ENCODE results near the gene OR2A12.

DNA sequence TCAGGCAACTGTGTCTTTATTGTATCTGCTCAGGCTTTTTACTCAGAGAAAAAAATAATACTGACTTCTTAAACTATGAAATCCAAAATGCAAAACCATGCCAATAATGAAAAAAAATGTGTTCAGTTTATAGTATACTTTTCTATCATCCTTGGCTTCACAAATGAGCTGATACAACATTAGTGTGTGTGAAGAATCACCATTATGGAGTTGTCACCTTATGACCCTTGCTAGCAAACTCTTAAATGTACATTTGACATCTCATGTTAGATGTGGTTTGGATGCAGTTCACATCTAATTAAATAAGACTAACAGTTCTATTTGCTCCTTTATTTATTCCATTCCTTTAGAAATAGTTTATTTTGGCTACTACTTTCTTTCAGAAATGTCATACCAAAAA lies 19.1 kb downstream of the OR2A12 start:
- TF ChIP-seq, protein P1, sequence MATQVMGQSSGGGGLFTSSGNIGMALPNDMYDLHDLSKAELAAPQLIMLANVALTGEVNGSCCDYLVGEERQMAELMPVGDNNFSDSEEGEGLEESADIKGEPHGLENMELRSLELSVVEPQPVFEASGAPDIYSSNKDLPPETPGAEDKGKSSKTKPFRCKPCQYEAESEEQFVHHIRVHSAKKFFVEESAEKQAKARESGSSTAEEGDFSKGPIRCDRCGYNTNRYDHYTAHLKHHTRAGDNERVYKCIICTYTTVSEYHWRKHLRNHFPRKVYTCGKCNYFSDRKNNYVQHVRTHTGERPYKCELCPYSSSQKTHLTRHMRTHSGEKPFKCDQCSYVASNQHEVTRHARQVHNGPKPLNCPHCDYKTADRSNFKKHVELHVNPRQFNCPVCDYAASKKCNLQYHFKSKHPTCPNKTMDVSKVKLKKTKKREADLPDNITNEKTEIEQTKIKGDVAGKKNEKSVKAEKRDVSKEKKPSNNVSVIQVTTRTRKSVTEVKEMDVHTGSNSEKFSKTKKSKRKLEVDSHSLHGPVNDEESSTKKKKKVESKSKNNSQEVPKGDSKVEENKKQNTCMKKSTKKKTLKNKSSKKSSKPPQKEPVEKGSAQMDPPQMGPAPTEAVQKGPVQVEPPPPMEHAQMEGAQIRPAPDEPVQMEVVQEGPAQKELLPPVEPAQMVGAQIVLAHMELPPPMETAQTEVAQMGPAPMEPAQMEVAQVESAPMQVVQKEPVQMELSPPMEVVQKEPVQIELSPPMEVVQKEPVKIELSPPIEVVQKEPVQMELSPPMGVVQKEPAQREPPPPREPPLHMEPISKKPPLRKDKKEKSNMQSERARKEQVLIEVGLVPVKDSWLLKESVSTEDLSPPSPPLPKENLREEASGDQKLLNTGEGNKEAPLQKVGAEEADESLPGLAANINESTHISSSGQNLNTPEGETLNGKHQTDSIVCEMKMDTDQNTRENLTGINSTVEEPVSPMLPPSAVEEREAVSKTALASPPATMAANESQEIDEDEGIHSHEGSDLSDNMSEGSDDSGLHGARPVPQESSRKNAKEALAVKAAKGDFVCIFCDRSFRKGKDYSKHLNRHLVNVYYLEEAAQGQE (IDR thresholded peaks at IDR 0.05): no peak
- TF ChIP-seq, protein P2, sequence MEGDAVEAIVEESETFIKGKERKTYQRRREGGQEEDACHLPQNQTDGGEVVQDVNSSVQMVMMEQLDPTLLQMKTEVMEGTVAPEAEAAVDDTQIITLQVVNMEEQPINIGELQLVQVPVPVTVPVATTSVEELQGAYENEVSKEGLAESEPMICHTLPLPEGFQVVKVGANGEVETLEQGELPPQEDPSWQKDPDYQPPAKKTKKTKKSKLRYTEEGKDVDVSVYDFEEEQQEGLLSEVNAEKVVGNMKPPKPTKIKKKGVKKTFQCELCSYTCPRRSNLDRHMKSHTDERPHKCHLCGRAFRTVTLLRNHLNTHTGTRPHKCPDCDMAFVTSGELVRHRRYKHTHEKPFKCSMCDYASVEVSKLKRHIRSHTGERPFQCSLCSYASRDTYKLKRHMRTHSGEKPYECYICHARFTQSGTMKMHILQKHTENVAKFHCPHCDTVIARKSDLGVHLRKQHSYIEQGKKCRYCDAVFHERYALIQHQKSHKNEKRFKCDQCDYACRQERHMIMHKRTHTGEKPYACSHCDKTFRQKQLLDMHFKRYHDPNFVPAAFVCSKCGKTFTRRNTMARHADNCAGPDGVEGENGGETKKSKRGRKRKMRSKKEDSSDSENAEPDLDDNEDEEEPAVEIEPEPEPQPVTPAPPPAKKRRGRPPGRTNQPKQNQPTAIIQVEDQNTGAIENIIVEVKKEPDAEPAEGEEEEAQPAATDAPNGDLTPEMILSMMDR (IDR thresholded peaks at IDR 0.05): no peak
- TF ChIP-seq POLR2A (IDR thresholded peaks at IDR 0.05; ENCODE audit: low read length) (no peak), POLR2AphosphoS2 (conservative IDR thresholded peaks at IDR 0.05; ENCODE audit: low read length) (no peak), MYC (IDR thresholded peaks at IDR 0.05; ENCODE audit: borderline replicate concordance, low read length) (no peak), CEBPB (IDR thresholded peaks at IDR 0.05) (no peak), HDAC2 (IDR thresholded peaks at IDR 0.05) (no peak), PHF8 (IDR thresholded peaks at IDR 0.05; ENCODE audit: borderline replicate concordance, low read depth) (no peak), CHD2 (IDR thresholded peaks at IDR 0.05; ENCODE audit: low read length, partially characterized antibody) (no peak), JUN (IDR thresholded peaks at IDR 0.05) (no peak)
- TF ChIP-seq, protein P3, sequence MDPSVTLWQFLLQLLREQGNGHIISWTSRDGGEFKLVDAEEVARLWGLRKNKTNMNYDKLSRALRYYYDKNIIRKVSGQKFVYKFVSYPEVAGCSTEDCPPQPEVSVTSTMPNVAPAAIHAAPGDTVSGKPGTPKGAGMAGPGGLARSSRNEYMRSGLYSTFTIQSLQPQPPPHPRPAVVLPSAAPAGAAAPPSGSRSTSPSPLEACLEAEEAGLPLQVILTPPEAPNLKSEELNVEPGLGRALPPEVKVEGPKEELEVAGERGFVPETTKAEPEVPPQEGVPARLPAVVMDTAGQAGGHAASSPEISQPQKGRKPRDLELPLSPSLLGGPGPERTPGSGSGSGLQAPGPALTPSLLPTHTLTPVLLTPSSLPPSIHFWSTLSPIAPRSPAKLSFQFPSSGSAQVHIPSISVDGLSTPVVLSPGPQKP (IDR thresholded peaks at IDR 0.05; ENCODE audit: low read depth, low read length): no peak

Data from A549 (cell line).